GM06990 (cell line): ENCODE measurements around the gene MTFR2.
"Not testable (repeated sequence)": the region's sequence is repeated elsewhere in the genome, so short reads cannot be mapped to it uniquely, and the experiment has no call there.

Experiments used
- DNase-seq: peaks from one replicate; pipeline ENCODE4 v3.0.0-alpha.2; 2011; ENCODE audit not compliant: insufficient read length; ENCODE audit errors: extremely low read depth
- H3K27me3 ChIP-seq: replicated peaks from 2 replicates; pipeline ENCODE4 v1.6.0; 2011; ENCODE audit warnings: low read length; ENCODE audit not compliant: control insufficient read depth, insufficient read depth
- H3K36me3 ChIP-seq: 2 replicates; pipeline ENCODE4 v1.5.1; 2011; ENCODE audit warnings: low read length; ENCODE audit not compliant: control insufficient read depth, insufficient read depth
- H3K4me3 ChIP-seq: replicated peaks from 2 replicates; pipeline ENCODE4 v1.5.1; 2011; ENCODE audit warnings: low read depth, mild to moderate bottlenecking, control low read depth, low read length
- TF ChIP-seq, protein P1 (sequence below): IDR thresholded peaks from 2 replicates; pipeline ENCODE4 v1.5.1; 2011; ENCODE audit warnings: low read length, control low read depth, mild to moderate bottlenecking, inconsistent platforms; ENCODE audit not compliant: insufficient read depth, poor library complexity, severe bottlenecking

The MTFR2 gene

DNA sequence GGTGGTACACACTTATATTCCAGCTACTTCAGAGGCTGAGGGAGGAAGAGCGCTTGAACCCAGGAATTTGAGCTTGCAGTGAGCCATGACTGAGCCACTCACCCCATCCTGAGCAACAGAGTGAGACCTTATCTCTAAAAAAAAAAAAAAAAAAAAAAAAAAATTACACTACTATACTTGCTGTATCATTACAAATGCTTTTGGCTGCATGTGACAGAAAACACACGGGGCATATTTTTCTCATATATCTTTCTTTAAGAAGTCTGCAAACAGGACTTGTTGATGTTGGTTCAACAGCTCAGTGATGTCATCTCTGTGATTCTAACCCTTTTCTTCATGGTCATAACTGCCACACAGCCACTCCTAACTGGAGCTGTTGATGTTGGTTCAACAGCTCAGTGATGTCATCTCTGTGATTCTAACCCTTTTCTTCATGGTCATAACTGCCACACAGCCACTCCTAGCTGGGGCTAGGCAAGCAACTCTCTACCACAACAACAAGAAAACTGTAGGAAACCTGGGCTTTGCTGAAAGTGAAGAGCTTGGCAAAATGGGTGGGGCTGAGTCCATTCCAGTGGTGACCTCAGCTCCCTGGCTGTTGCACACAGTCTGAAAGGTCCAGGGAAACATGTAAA is 19.8 kb downstream of the MTFR2 start:
- no peak for DNase-seq
- TF ChIP-seq, protein P1, sequence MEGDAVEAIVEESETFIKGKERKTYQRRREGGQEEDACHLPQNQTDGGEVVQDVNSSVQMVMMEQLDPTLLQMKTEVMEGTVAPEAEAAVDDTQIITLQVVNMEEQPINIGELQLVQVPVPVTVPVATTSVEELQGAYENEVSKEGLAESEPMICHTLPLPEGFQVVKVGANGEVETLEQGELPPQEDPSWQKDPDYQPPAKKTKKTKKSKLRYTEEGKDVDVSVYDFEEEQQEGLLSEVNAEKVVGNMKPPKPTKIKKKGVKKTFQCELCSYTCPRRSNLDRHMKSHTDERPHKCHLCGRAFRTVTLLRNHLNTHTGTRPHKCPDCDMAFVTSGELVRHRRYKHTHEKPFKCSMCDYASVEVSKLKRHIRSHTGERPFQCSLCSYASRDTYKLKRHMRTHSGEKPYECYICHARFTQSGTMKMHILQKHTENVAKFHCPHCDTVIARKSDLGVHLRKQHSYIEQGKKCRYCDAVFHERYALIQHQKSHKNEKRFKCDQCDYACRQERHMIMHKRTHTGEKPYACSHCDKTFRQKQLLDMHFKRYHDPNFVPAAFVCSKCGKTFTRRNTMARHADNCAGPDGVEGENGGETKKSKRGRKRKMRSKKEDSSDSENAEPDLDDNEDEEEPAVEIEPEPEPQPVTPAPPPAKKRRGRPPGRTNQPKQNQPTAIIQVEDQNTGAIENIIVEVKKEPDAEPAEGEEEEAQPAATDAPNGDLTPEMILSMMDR, result no peak
- Histone ChIP-seq H3K36me3 (peaks cover 3% of the 10 kb centered on the region), H3K4me3 (no peak overlapping the region), H3K27me3 (no peaks in the 10 kb centered on the region)

DNA sequence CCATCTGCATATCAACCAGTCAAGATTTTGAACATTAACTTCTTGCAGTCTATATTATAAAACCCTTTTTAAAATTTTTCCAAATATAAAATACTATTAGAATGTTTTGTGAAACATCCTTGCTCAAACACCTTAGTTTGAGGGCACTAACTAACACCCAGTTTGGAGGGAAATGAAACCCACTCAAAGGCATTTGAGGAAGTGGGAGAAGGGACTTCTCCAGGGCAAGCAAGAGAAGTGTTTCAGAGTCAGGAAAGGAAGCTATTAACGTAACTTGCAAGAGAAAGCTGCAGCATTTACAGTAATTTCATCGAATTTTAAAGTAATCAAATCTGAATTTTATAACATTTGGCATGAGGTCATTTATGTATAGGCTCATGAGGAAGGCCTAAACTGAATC is 21.3 kb downstream of the MTFR2 start:
- peaks cover 3% of the 10 kb centered on the region for H3K36me3 ChIP-seq
- TF ChIP-seq, protein P1, result no peak
- no peak overlapping the region for H3K4me3 ChIP-seq
- H3K27me3 ChIP-seq, result no peaks in the 10 kb centered on the region
- DNase-seq, result no peak

DNA sequence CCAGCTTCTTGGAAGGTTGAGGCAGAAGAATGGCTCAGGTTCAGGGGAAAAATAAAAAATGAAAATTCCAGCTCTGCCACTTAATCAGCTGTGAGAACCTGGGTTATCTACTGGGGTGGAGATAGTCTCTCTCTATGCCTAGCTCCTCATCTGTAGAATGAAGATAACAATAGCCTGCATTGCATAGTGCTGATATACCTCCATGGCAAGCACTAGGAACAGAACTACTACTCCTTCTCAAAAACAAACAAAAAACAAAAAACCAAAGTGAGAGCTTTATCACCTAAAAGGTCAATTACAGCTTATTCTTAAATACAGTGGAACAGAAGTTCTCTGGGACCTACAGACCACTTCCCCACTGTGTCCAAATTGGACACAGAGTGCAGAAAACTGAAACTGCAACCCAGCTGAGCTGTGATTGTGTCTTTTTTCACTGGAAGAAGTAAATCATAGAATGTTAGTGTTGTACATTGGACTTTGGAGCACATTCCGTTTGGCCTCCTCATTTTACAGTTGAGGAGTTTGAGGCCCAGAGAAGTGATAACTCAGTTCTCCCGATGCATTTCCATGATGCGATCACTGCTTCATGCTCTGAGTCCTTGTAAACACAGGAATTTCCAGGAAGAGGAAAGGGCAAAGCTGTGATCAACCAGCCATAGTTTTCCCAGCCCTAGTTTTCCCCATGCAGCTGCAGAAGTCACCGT is 23.3 kb downstream of the MTFR2 start:
- DNase-seq, result no peak
- TF ChIP-seq, protein P1, result no peak
- Histone ChIP-seq H3K27me3 (no peaks in the 10 kb centered on the region), H3K36me3 (no peaks in the 10 kb centered on the region; the same call in 1 of the 2 replicates), H3K4me3 (no peak overlapping the region)

DNA sequence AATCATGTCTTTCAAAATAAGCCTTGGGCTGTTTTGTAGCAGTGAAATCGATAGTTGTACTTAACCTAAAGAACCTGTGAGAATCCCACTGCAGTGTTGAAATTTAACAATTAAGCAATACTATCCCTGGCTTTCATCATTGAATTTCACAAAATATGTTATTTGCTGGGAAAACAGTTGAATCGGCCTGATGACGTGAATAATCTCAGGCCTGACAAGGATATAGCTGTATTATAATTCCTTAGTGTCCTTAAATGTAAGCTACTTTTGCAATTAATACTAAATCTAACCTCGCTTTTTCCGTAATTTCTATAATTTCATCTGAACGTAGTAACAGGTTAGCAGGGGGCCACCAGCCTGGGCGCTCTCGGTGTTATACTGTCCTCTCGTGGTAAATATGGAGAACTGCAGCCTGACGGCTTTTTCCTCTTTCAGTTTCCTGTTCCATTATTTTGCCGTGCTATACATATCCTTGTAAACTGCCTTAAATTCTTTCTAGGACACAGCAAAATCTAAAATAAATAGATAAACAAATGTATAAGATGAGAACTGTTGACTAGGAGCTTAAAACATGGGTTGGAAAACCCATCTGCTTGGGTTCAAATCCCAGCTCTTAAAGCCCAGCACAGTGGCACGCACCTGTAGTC is 24.0 kb downstream of the MTFR2 start:
- H3K4me3 ChIP-seq, result no peak overlapping the region
- no peaks in the 10 kb centered on the region; the same call in 1 of the 2 replicates for H3K36me3 ChIP-seq
- H3K27me3 ChIP-seq, result no peaks in the 10 kb centered on the region
- TF ChIP-seq, protein P1, result peak; percentile 100
- DNase-seq, result no peak

DNA sequence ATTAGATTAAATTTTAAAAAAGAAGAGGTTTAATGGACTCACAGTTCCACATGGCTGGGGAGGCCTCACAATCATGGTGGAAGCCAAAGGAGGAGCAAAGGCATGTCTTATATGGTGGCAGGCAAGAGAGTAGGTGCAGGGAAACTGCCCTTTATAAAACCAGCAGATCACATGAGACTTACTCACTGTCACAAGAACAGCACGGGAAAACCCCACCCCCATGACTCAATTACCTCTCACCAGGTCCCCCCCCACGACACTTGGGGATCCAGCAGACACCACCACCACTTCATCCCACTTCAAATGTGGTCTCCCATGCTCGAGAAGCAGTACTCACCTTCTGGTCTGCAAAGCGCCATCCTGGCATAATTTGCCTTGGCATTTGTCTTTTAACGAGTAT is 24.6 kb downstream of the MTFR2 start:
- H3K36me3 ChIP-seq, result no peaks in the 10 kb centered on the region; the same call in 1 of the 2 replicates
- TF ChIP-seq, protein P1, result no peak
- no peaks in the 10 kb centered on the region for H3K27me3 ChIP-seq
- DNase-seq, result no peak
- H3K4me3 ChIP-seq, result no peak overlapping the region

DNA sequence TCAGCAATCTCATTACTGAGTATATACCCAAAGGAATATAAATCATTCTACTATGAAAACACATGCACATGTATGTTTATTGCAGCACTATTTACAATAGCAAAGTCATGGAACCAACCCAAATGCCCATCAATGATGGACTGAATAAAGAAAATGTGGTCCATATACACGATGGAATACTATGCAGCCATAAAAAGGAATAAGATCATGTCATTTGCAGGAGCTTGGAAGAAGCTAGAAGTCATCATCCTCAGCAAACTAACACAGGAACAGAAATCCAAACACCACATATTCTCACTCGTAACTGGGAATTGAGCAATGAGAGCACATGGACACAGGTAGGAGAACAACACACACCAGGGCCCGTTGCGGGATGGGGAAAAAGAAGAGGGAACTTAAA is 25.1 kb downstream of the MTFR2 start:
- not testable (repeated sequence) for H3K27me3 ChIP-seq, H3K4me3 ChIP-seq, H3K36me3 ChIP-seq, DNase-seq
